Caki2 (cell line): ENCODE data around the gene PRPF40A. TPM values are rescaled to one million over a fixed set of nuclear protein-coding genes. Genes with fewer than 3 reads are reported as not detected.
"Not testable (repeated sequence)": the region's sequence is repeated elsewhere in the genome, so short reads cannot be mapped to it uniquely, and the experiment has no call there.

Experiments
- DNase-seq: peaks from one replicate; pipeline ENCODE4 v3.0.0-alpha.2; 2015; ENCODE audit warnings: low read depth
- in situ Hi-C: cut with HindIII; loops from 2 replicates; pipeline ENCODE4 v1.10.0; 2016; ENCODE audit warnings: low sequenced_read_pairs, low pct_unique_long_range_greater_than_20kb, mixed read lengths
- total RNA-seq: library from RNA; depleted of rRNA; stranded (reverse); fragments of >200 nt; shearing (Covaris generic); gene quantifications from 2 replicates; pipeline ENCODE4 v1.2.3, GENCODE V29; 2014; ENCODE audit warnings: low replicate concordance; rRNA removed

PRPF40A gene
- 90.4 and 125 TPM in 2 replicates for total RNA-seq

DNA sequence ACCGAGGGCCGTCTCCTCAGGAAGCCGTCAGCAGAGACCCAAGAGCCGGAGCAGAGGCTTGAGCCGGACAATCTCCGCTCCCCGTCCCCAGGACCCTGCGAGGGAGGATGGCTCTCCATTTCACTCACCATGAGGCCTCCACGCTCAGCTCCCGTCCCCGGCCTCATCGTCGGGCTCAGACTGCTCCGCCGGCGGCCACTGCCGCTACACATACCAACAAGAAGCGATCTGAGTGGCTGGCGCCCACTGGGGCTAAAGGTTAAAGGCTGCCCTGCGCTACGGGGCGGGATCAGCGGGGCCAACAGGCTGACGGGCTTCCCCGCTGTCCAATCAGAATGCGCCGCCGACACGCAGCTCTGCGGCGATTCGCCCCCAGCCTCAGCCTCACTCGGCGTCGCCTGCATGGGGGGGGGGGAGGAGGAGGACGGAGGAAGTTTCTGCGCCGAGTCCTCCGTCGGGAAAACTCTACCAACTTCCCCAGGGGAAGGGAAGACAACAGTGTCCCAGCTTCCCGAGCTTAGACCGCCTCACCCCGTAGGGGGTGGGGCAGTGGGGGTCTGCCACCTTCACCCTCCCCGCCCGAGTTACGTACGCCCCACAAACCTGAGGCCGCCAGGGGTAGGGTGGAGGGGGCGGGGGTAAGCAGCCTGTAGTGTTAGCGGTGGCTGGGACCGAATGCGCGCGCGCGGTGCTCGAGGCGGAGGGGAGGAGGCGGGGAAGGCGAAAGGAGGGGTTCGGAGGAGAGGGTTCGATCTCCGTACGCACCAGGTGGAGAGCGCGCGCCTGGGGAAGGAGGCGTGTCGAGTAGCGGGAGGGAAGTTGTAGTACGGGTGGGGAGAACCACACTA is at the start of gene PRPF40A:
TSS of gene PRPF40A (minus strand) at position 234 of the 848 bp plus-strand sequence. CDS start at position 212, 22 bp downstream.
- in situ Hi-C loops, result no loop called here
- DNase-seq, result peak; percentile 97

DNA sequence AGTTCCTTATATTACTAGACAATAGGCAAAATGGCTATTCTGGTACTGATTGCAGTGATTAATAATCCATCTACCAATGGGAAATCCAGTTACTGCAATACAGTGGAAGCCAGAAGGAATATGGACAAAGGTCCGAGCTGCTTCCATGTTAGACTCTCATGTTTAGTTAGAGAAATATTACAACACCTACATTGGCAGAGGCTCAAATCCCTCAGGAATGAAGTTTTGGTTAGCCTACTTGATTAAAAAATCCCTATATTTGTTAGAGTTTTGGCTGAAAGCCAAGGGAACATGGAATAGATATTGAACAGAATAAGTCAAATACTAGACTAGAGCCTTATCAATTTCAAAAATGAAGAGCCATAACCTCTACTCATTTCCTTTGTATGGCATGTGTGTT is 49.7 kb upstream of the PRPF40A start:
- no peak for DNase-seq
- in situ Hi-C loops, result no loop called here

DNA sequence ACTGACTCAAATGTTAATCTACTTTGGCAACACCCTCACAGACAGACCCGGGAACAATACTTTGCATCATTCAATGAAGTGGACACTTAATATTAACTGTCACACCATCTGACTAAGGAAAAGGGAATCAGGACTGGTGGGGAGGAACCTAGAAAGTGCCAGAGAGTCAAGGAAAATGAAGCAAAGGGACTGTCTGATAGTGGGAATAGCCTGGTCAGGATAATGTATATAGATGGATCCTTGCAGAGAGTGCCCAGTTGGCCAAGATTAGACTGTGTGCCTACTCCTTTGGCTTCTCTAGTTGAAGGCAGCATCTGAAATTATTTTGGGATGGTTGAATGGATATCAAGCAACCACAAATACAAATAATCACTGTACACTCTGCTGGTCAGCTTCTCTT is 46.4 kb upstream of the PRPF40A start:
- in situ Hi-C loops, result no loop called here
- no peak for DNase-seq

DNA sequence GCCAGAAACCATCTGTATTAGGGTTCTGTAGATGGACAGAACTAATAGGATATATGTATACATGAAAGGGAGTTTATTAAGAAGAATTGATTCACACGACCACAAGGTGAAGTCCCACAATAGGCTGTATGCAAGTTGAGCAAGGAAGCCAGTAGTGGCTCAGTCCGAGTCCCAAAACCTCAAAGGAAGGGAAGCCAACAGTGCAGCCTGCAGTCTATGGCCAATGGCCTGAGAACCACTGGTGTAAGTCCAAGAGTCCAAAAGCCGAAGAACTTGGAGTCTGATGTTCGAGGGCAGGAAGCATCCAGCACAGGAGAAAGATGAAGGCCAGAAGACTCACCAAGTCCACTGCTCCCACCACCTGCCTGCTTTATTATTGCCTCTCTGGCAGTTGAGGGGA is 45.9 kb upstream of the PRPF40A start:
- in situ Hi-C loops, DNase-seq: not testable (repeated sequence)

DNA sequence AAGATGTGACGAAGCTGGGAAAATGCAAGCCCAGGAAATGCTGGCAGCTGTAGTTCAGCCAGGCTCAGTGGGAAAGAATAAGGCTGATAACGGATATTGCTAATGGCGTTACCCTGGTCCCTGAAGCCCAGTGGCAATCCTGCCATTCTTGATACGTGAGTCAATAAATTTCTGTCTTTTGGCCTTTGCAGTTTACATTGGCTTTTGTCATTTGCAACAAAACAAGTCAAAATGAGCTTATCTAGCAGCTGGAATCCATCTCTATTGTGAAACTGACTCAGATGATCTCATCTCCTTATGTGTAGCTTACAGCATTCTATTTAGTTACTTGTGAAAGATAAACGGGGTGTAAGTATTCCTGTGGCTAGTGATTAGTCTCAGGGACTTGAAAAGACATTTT is 44.9 kb upstream of the PRPF40A start:
- no peak for DNase-seq
- in situ Hi-C loops, result no loop called here

DNA sequence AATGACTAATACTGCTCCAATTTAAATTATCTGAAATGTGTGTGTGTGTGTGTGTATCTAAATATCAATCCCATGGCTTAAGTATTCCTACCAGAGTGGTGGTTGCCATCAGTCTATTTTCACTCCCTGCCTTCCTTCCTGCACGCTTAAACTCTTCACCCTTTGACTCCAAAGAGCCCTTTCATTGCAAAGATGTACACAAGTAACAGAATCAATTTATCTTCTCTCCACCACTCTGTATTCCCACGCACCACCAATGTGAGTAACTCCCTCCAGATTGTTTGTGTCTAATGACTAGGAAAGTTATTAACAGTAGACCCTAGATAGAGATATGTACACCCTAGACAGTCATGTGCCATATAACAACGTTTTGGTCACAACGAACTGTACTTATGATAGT is 44.0 kb upstream of the PRPF40A start:
- DNase-seq, result no peak
- in situ Hi-C loops, result no loop called here

DNA sequence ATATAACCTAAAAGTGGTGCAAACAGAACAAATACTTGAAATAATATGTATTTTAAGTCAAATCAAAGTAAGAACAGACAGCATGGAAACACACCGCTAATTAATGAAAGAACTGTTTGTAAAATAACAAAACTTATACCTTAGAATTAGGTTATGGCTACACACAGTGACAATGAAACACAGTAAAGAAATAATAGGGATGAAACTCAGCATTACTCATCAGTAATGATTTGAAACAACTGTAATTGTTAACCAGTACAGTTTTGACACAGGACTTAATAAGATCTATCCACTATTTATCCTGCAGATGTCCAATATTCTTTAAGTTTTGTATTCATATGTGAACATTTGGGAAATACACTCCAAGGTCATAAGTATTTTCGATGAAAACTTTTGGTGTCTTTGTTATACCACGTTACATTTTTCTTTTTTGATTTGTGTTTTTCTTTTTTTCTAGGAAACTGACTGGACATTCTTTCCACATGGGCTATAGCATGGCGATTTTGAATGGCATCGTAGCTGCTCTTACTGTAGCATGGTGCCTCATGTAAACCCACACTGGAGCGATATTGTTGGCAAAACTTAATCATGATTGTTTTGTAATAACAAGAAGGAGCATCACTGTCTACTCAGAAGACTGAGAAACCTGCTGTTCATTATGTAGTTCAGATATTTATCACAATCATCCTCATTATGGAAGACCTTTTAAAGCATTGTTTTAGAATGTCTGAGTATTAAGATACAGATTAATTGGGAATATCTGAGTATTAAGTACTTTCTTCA is 42.2 kb upstream of the PRPF40A start:
- no peak for DNase-seq
- in situ Hi-C loops, result no loop called here

DNA sequence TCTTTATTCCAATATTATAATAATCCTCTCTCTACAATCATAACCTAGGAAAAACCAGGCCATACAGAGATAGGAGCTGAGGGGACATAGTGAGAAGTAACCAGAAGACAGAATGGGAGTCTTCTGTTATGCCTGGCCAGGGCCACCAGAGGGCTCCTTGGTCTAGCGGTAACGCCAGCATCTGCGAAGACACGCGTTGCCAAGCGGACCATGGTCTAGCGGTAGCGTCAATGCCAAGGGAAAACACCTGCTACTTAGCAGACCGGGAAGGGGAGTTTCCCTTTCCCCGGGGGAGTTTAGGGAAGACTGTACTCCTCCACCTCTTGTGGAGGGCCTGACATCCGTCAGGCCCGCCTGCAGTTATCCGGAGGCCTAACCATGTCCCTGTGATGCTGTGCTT is 37.8 kb upstream of the PRPF40A start:
- DNase-seq, result peak; percentile 27

DNA sequence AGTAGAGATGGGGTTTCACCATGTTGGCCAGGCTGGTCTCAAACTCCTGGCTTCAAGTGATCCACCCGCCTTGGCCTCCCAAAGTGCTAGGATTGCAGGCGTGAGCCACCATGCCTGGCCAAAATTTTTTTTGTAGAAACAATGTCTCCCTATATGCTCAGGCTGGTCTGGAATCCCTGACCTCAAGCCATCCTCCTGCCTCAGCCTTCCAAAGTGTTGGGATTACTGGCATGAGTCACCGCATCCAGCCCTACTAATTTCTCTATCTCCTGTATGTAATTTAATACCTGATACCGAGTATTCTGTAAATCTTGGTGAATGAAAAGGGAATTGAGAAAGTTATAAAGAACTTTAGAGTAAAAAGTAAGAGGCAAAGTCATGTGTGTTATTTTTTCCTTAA is 30.5 kb upstream of the PRPF40A start:
- DNase-seq, in situ Hi-C loops: not testable (repeated sequence)

More for the DNA sequence above, 37.8 kb upstream of the PRPF40A start:
- in situ Hi-C loops, result no loop called here

DNA sequence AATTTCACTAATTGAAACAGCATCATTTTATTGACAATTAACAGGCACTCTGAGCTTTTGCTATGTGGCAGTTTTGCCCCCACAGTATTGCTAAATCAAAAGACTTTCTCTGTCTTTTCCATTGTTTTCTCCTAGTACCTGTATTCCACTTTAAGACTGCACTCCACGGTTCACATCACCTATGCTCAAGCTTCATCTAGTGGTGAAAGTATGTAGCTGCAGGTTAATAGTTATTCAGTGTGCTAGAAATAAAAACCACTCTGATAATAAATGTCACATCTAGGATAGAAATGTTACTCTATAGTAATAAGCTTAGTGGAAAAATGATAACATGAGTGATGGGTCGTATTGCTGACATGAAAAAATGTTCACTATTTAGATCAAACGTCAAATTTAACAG is 25.7 kb upstream of the PRPF40A start:
- DNase-seq, result peak; percentile 14
- in situ Hi-C loops, result no loop called here

DNA sequence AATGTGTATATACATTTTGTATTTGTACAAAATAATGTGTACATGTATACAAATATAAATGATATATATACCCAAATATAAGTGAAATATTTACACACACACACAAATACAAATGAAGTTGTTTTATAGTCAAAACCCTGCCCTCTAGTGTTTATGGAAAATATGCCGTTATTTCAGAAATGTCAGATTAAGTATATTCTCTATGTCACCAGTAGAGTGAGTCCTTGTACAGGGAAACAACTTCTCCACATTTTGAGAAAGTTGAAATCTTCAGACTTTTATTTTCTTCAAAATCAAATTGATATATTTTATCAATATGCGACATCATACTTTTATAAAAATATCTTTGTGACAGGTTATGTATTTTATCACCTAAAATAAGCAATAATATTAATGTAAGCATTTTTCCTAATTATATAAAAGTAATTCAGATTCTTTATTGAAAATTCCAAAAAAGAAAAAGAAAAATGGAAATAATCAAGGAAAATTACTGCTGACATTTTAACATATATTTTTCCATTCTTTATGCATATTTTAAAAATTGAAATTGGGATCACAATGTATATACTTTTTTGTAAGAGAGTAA is 23.6 kb upstream of the PRPF40A start:
- in situ Hi-C loops, result no loop called here
- DNase-seq, result peak; percentile 37

DNA sequence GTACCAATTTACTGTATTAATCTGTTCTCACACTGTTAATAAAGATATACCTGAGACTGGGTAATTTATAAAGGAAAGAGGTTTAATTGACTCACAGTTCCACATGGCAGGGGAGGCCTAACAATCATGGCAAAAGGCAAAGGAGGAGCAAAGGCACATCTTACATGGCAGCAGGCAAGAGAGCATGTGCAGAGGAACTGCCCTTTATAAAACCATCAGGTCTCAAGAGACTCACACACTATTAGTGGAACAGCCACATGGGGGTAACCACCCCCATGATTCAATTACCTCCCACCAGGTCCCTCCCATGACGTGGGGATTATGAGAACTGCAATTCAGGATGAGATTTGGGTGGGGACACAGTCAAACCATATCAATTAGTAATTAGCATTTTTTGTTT is 22.4 kb upstream of the PRPF40A start:
- DNase-seq, in situ Hi-C loops: not testable (repeated sequence)

DNA sequence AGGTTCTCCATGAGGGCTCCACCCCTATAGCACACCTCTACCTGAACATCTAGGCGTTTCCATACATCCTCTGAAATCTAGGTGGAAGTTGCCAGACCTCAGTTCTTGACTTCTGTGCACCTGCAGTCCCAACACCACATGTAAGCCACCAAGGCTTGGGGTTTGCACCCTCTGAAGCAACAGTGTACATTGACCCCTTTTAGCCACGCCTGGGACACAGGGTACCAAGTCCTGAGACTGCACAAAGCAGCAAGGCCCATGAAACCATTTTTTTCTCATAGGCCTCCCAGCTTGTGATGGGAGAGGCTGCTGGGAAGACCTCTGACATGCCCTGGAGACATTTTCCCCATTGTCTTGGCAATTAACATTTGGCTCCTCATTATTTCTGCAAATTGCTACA is 21.2 kb upstream of the PRPF40A start:
- in situ Hi-C loops, result no loop called here
- DNase-seq, result no peak

DNA sequence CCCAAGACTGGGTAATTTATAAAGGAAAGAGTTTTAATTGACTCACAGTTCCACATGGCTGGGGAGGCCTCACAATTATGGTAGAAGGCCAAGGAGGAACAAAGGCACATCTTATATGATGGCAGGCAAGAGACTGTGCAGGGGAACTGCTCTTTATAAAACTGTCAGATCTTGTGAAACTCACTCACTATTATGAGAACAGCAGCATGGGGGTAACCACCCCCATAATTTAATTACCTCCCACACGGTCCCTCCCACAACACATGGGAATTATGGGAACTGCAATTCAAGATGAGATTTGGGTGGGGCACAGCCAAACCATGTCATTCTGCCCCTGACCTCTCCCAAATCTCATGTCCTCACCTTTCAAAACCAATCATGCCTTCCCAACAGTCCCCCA is 20.2 kb upstream of the PRPF40A start:
- in situ Hi-C loops, DNase-seq: not testable (repeated sequence)

DNA sequence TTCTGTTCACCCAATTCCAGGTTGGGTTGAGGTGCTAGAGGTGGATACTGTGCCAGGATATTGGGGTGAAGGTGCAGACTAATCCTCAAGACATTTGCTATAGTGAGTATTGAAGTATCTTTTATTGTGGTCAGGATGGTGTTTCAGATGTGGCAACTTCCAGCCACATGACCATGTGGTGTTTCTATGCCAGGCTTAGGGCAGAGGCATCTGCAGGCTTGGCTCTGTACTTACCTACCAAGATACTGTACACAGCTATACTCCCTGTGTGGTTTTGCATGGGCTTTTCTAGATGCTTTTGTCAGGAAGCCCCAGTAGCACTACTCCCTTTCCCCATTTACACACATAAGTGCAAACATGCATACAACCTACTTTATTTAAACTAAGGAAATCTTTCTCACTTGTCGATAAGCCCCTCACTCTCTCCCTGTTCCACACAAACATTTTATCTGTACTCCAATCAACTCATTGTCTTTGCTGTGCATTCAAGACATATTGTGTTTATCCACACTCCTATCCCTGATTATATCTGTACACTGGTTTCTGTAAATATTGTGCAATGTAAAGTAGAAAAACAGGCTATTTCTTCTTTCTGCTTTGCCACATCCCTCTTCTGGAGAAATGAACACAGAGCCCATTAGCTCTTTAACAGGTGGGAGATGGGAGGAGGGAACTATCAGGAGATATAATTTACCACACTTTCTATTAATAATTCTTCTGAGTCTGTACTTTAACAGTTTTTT is 13.5 kb upstream of the PRPF40A start:
- in situ Hi-C loops, result no loop called here
- no peak for DNase-seq

DNA sequence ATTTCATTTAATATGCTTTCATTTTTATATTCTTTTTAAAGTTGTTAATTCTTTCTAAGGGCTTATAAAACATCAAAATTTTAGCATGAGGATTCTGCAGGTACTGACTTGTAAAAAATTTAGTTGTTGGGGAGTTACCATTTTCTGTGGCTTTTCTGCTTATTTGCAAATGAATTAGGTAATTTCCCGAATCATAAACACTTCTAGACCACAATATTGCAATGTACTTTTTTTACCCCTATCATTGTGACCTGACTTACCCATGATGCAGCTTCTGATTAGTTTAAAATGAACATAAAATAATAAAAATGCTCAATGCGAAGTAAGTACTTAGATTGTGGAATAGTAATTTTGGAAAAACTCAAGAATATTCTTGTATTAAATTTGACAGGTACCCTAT is 12.6 kb upstream of the PRPF40A start:
- in situ Hi-C loops, result no loop called here

DNA sequence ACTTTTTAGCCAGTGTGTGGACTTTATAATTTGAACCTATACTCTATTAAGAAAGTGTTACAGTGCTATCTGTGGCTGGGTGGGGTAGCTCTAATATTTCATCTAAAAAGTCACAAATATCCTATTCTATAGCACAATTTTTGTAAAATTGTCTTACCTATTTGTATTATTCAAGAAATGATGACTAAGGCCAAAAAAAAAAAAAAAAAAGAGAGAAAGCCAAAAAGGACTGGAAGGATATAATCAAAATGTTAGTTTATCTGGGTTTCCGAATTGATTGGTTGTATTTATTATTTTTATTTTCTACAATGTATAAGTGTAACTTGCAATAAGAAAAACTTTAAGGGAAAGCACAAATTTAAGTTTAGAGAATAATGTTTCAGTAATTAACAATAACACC is 6.7 kb upstream of the PRPF40A start:
- no peak for DNase-seq
- in situ Hi-C loops, result no loop called here

More for the DNA sequence above, 12.6 kb upstream of the PRPF40A start:
- DNase-seq, result no peak

DNA sequence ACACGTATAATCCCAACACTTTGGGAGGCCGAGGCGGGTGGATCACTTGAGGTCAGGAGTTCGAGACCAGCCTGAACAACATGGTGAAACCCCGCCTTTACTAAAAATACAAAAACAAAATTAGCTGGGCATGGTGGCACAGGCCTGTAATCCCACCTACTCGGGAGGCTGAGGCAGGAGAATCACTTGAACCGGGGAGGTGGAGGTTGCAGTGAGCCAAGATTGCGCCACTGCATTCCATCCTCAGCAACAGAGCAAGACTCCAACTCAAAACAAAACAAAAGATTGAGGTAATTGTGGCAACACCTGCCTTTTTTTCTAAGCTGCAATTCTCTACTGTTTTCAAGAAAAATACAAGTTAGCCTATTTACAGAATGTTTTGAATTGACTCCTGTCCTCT is 5.4 kb upstream of the PRPF40A start:
- in situ Hi-C loops, DNase-seq: not testable (repeated sequence)
